Caco-2 (cell line): ENCODE measurements around the gene SEC14L6. TPM values are rescaled to one million over a fixed set of nuclear protein-coding genes. Genes with fewer than 3 reads are reported as not detected.
"Not testable (repeated sequence)": the region's sequence is repeated elsewhere in the genome, so short reads cannot be mapped to it uniquely, and the experiment has no call there.

Experiments used
- BruUV-seq: library from RNA; stranded (reverse); fragments of 400-500 nt; replicated peaks from 2 replicates; lab custom pipeline; 2021; lab: Mats Ljungman, UMichigan
- CTCF ChIA-PET: fragments of 300-600 bp; sonication (Branson Sonifier 250); formaldehyde crosslinking; loops from one replicate; lab custom pipeline; 2022; ENCODE audit warnings: antibody characterized with exemption; lab: Charles Lee
- POLR2A ChIA-PET: fragments of 300-600 bp; sonication (Branson Sonifier 250); formaldehyde crosslinking; loops from one replicate; lab custom pipeline; 2022; ENCODE audit warnings: antibody characterized with exemption; lab: Charles Lee
- DNase-seq, 2 experiments: peaks; one replicate each; pipeline versions ENCODE4 v3.0.0 to v3.0.0-alpha.2; 2020 to 2022
- H3K27me3 ChIP-seq: replicated peaks from 2 replicates; pipeline ENCODE4 v1.6.0; 2011; ENCODE audit warnings: low read length; ENCODE audit not compliant: control insufficient read depth, insufficient read depth
- H3K36me3 ChIP-seq: 2 replicates; pipeline ENCODE4 v1.5.1; 2011; ENCODE audit warnings: low read length; ENCODE audit not compliant: control insufficient read depth, insufficient read depth
- H3K4me1 ChIP-seq: fragments of 250-450 bp; sonication (Bioruptor Pico); 2 replicates; pipeline ENCODE4 v1.5.1; 2020; ENCODE audit warnings: mild to moderate bottlenecking
- H3K4me3 ChIP-seq: 2 replicates; pipeline ENCODE4 v1.5.1; 2011; ENCODE audit warnings: low read depth, mild to moderate bottlenecking, control low read depth, low read length
- H3K9me3 ChIP-seq: fragments of 250-450 bp; sonication (Bioruptor Pico); 2 replicates; pipeline ENCODE4 v1.5.1; 2020; ENCODE audit warnings: mild to moderate bottlenecking, moderate library complexity
- H3K27ac Mint-ChIP-seq: one replicate; pipeline ENCODE4 v1.8.0; 2022; ENCODE audit warnings: mixed read lengths; ENCODE audit not compliant: unreplicated experiment
- H3K27me3 Mint-ChIP-seq: one replicate; pipeline ENCODE4 v1.8.0; 2022; ENCODE audit warnings: mixed read lengths; ENCODE audit not compliant: insufficient read depth, unreplicated experiment
- H3K36me3 Mint-ChIP-seq: one replicate; pipeline ENCODE4 v1.8.0; 2022; ENCODE audit warnings: mild to moderate bottlenecking, mixed read lengths; ENCODE audit not compliant: insufficient read depth, unreplicated experiment
- H3K4me1 Mint-ChIP-seq: one replicate; pipeline ENCODE4 v1.8.0; 2022; ENCODE audit warnings: low read depth, mixed read lengths; ENCODE audit not compliant: unreplicated experiment
- H3K4me3 Mint-ChIP-seq: one replicate; pipeline ENCODE4 v1.8.0; 2022; ENCODE audit warnings: mild to moderate bottlenecking, moderate library complexity, mixed read lengths; ENCODE audit not compliant: unreplicated experiment
- H3K9me3 Mint-ChIP-seq: one replicate; pipeline ENCODE4 v1.8.0; 2022; ENCODE audit warnings: mixed read lengths; ENCODE audit not compliant: unreplicated experiment
- intact Hi-C: fragments of 100-400 bp; cut with micrococcal nuclease; formaldehyde crosslinking; loops from one replicate; pipeline ENCODE4 v1.10.0; 2022; ENCODE audit not compliant: unreplicated experiment
- total RNA-seq: library from RNA; stranded (reverse); gene quantifications from 2 replicates; pipeline ENCODE4 v1.2.3, GENCODE V29; 2022
- TF ChIP-seq, protein P1 (sequence below), 2 experiments: fragments of 200-600 bp in 1 of 2; IDR thresholded peaks; 1 replicate in 1 of 2; 2 replicates in 1 of 2; pipeline versions ENCODE4 v1.5.1 to v1.8.0; 2011 to 2022; ENCODE audit warnings: antibody characterized with exemption in 1 of 2, control low read depth in 1 of 2, inconsistent platforms in 1 of 2, low read depth in 1 of 2, low read length in 1 of 2, mild to moderate bottlenecking in 1 of 2, moderate library complexity in 1 of 2; ENCODE audit not compliant: insufficient read depth in 1 of 2, severe bottlenecking in 1 of 2, unreplicated experiment in 1 of 2

The SEC14L6 gene
- total RNA-seq, 1 experiment from 2014 or later: 0.14 TPM

DNA sequence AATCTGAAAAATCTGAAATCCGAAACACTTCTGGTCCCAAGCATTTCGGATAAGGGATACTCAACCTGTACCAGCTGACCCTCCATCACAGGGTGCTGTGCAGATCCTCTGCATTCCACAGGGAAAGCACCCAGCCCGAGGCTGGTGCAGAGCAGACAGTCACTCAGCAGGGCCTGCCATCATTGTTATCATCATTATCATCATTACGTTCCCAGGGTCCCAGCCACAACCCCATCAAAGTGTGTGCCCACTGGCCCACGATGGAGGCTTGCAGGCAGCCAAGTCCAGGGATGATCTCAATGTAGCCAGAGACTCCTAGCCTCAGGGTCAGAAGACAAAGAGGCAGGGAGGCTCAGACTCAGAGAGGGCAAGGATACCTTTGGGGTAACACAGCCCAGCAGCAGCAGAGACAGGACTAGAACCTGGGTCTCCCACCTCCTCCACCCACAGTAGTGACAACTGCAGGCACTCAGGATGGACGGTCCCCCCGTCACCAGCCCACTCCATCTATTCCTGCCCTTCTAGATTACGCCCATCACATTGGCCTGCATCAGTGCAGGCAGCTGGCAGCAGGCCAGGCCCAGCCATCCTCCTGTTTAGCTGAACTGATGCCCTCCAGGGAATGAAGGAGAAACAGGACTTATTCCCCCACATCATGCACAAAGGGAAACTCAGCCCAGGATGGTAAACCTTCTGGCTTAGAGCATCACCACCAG is 17.7 kb upstream of the SEC14L6 start:
- Histone ChIP-seq H3K27me3 (no peaks in the 10 kb centered on the region), H3K4me1 (peaks cover 6% of the 10 kb centered on the region; the same call in 1 of the 2 replicates), H3K9me3 (no peaks in the 10 kb centered on the region), H3K4me3 (no peak overlapping the region), H3K36me3 (no peaks in the 10 kb centered on the region)
- ChIA-PET CTCF (no interaction called here), POLR2A (no interaction called here)
- DNase-seq: no peak
- Mint-ChIP-seq H3K9me3 (no peaks in the 10 kb centered on the region), H3K4me1 (peaks cover 7% of the 10 kb centered on the region), H3K27ac (no peak overlapping the region), H3K4me3 (no peak overlapping the region), H3K36me3 (no peaks in the 10 kb centered on the region), H3K27me3 (no peaks in the 10 kb centered on the region)
- intact Hi-C loops: no loop called here
- TF ChIP-seq, protein P1, sequence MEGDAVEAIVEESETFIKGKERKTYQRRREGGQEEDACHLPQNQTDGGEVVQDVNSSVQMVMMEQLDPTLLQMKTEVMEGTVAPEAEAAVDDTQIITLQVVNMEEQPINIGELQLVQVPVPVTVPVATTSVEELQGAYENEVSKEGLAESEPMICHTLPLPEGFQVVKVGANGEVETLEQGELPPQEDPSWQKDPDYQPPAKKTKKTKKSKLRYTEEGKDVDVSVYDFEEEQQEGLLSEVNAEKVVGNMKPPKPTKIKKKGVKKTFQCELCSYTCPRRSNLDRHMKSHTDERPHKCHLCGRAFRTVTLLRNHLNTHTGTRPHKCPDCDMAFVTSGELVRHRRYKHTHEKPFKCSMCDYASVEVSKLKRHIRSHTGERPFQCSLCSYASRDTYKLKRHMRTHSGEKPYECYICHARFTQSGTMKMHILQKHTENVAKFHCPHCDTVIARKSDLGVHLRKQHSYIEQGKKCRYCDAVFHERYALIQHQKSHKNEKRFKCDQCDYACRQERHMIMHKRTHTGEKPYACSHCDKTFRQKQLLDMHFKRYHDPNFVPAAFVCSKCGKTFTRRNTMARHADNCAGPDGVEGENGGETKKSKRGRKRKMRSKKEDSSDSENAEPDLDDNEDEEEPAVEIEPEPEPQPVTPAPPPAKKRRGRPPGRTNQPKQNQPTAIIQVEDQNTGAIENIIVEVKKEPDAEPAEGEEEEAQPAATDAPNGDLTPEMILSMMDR (IDR thresholded peaks at IDR 0.05; ENCODE audit: insufficient read depth in 1 of 2, low read depth in 1 of 2, low read length in 1 of 2, severe bottlenecking in 1 of 2, unreplicated experiment in 1 of 2): no peak
- no TSS peak for BruUV-seq

DNA sequence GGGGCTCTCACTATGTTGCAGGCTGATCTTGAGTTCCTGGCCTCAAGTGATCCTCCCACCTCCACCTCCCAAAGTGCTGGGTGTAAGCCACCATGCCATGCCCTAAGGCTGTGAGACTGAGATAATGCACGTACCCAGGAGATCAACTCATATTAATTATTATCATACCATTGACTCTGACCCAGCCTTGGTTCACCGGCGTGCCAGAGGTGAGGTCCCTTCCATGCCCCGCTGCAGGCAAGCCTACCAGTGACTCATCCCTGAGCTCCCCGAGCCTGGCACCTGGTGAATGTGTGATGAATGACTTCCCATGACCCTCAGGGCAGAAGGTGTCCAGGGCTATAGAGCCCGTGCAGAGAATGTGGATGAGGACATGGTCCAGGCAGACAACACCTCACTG is 15.8 kb upstream of the SEC14L6 start:
- POLR2A ChIA-PET: no interaction called here
- Mint-ChIP-seq H3K4me3 (no peak overlapping the region), H3K9me3 (no peaks in the 10 kb centered on the region), H3K4me1 (peaks cover 7% of the 10 kb centered on the region), H3K27me3 (no peaks in the 10 kb centered on the region), H3K27ac (no peak overlapping the region), H3K36me3 (no peaks in the 10 kb centered on the region)
- Histone ChIP-seq H3K36me3 (no peaks in the 10 kb centered on the region), H3K4me1 (peaks cover 6% of the 10 kb centered on the region; the same call in 1 of the 2 replicates), H3K4me3 (no peak overlapping the region), H3K27me3 (no peaks in the 10 kb centered on the region), H3K9me3 (no peaks in the 10 kb centered on the region)
- no peak for DNase-seq
- CTCF ChIA-PET: no interaction called here
- TF ChIP-seq, protein P1 (IDR thresholded peaks at IDR 0.05; ENCODE audit: insufficient read depth in 1 of 2, low read depth in 1 of 2, low read length in 1 of 2, severe bottlenecking in 1 of 2, unreplicated experiment in 1 of 2): no peak
- intact Hi-C loops: no loop called here
- no TSS peak for BruUV-seq

DNA sequence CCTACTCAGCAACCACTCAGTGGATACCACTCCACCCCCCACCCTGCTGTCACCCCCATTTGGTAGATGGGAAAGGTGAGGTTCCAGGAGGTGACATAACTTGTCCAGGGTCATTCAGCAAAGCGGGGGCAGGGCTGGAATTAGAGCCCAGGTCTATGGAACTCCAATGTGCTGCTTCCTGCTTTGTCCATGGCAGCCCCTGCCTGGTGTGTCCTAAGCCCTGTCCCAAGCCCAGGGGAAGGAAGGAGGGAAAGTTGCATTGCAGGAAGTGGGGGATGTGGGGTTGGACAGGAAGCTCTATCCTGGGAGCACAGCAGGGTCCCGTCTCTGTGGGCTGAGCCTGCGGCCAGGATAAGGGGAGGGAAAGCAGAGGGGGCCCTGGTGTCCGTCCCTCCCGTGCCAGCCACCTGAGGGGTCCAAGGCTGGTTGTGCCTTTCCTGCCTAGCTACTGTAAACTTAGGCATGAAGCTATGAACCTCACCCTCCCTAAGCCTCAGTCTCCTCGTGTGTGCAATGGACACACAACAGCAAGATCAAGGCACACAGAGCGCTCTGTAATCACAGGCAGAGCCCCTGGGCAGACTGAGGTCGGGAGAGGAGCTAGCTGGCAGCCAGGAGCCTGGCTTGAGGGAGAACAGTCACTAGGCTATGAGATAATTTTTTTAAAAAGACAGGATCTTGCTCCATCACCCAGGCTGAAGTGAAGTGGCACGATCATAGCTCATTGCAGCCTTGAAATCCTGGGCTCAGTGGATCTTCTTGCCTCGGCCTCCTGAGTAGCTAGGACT is 15.1 kb upstream of the SEC14L6 start:
- no TSS peak for BruUV-seq
- Histone ChIP-seq H3K36me3 (no peaks in the 10 kb centered on the region), H3K27me3 (no peaks in the 10 kb centered on the region), H3K4me3 (no peak overlapping the region), H3K9me3 (no peaks in the 10 kb centered on the region), H3K4me1 (peaks cover 6% of the 10 kb centered on the region; the same call in 1 of the 2 replicates)
- no peaks in the 10 kb centered on the region for H3K27me3 Mint-ChIP-seq
- no peak overlapping the region for H3K27ac Mint-ChIP-seq
- no peak overlapping the region for H3K4me3 Mint-ChIP-seq
- ChIA-PET POLR2A (no interaction called here), CTCF (interaction anchor here (0.6 kb wide), 1 partner anchor 41 kb away, joined by 4 read pairs; no protein-coding TSS in a partner anchor)
- intact Hi-C loops: no loop called here
- TF ChIP-seq, protein P1 (IDR thresholded peaks at IDR 0.05; ENCODE audit: insufficient read depth in 1 of 2, low read depth in 1 of 2, low read length in 1 of 2, severe bottlenecking in 1 of 2, unreplicated experiment in 1 of 2): no peak
- peaks cover 7% of the 10 kb centered on the region for H3K4me1 Mint-ChIP-seq
- H3K9me3 Mint-ChIP-seq: no peaks in the 10 kb centered on the region
- H3K36me3 Mint-ChIP-seq: no peaks in the 10 kb centered on the region
- no peak for DNase-seq

DNA sequence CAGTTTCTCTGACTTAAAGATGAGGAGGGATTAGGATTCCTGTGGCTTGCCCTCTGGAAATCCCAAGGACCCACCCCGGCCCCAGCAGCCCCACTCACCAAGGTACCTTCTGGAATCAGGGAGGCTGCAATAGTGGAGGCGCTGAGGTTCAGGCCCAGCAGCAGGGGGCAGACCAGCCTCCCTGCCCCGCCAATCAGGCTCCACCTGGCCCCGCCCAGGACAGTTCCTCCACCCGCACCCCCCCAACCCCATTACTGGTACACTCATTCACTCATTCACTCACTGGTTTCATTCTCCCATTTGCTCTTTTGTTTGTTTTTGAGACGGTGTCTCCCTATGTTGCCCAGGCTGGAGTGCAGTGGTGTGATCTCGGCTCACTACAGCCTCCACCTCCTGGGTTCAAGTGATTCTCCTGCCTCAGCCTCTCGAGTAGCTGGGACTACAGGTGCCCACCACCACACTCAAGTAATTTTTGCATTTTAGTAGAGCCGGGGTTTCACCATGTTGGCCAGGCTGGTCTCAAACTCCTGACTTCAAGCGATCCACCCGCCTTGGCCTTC is 14.2 kb upstream of the SEC14L6 start:
- H3K27ac Mint-ChIP-seq, BruUV-seq, H3K4me1 ChIP-seq, POLR2A ChIA-PET, H3K9me3 ChIP-seq, H3K9me3 Mint-ChIP-seq, H3K27me3 ChIP-seq, H3K4me3 Mint-ChIP-seq, CTCF ChIA-PET, H3K4me3 ChIP-seq, intact Hi-C loops, H3K36me3 ChIP-seq, H3K27me3 Mint-ChIP-seq, H3K36me3 Mint-ChIP-seq, H3K4me1 Mint-ChIP-seq: not testable (repeated sequence)
- DNase-seq: peak in 1 of 2 experiments; percentile 25
